DMS 273 (cell line): ENCODE data around the gene SCAMP5.
A peak's percentile ranks its signal among the peaks of the same experiment; 100 is the strongest.

Source experiments
- DNase-seq: peaks from one replicate; lab custom pipeline; 2025; ENCODE audit not compliant: unreplicated experiment; lab: John Stamatoyannopoulos, UW

Gene SCAMP5

GRCh38 chr15:74976159-74976558 lies 19.2 kb upstream of the SCAMP5 start:
- no peak for DNase-seq

GRCh38 chr15:74977599-74977998 lies 17.8 kb upstream of the SCAMP5 start:
- DNase-seq = peak; percentile 29

GRCh38 chr15:74978077-74978476 lies 17.3 kb upstream of the SCAMP5 start:
- DNase-seq = no peak

DNA sequence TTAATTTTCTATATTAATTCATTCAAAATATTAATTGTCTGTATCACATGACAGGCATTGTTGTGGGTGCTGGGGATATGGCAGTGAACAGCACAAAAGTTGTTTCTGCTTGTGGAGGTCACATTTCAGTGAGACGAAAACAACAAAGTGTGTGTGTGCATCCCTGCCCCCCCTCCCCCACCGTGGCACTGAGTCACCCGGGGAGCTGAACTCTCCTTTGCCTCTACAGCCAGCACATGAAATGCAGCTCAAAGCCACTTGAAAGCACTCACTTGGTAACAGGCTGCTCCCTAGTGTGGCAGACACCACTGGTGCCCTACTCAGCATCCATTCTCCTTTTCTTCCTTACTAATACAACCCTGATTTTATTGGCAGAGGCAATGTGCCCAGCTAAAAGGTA lies 16.9 kb upstream of the SCAMP5 start:
- no peak for DNase-seq

- no peak for DNase-seq
Measured at GRCh38 chr15:74982183-74982582, 13.2 kb upstream of the SCAMP5 start.

- DNase-seq = no peak
Measured at GRCh38 chr15:74983725-74984231, 11.6 kb upstream of the SCAMP5 start.

GRCh38 chr15:74988007-74988800 lies 7.2 kb upstream of the SCAMP5 start:
- peak; percentile 78 for DNase-seq

DNA sequence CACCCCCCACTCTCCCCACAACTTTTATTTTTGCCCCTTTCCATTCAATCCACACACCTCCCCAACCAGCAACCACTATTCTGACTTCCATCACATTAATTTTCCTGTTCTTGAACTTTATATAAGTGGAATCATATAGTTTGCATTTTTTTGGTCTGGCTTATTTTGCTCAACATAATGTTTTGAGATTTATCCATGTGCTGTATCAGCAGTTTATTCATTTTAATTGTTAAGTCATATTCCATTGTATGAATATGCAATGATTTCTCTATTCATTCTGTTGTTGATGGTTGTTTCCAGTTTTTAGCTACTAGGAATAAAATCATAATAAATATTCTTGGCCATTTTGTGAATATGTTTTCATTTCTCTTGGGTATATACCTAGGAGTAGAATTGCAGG lies 5.8 kb upstream of the SCAMP5 start:
- no peak for DNase-seq

DNA sequence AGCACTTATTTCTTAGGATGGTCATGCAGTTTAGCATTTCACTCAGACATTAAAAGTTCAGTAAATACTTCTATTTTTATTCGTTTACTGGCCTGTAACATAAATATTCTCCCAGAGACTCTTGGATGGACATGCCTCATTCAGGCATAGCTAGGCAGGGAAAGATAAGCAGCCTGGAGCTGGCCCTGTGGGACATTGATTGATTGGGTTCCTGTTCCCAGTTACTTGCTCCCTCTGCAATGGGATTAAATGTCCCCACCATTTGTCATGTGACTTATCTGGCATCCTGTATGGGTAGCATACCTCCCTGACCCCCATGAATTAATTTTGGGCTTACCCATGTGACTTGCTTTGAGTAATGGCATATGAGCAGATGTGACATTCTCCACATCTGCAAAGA lies 2.7 kb upstream of the SCAMP5 start:
- DNase-seq = no peak

GRCh38 chr15:74994236-74994635 lies 1.1 kb upstream of the SCAMP5 start:
- no peak for DNase-seq

DNA sequence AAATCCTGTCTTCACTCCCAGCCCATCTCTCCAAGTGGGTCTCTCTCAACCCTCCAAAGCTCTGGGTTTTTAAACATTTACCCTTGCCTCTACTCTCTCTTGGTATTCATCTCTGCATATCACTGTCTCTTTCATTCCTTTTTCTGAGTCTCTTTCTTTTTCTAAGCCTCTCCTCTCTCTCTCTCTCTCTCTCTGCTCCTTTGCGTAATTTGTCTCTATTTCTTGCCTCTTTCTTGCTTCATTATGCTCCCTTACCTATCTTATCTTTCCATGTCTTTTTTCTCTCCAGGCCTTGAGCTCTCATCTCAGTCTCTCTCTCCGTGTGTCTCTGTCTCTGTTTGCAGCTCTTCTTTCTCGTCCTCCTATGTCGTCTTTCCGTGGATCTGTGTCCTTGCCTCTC lies 678 bp upstream of the SCAMP5 start:
- no peak for DNase-seq

GRCh38 chr15:74995779-74996765 lies 709 bp downstream of the SCAMP5 start:
- peak; percentile 86 for DNase-seq

GRCh38 chr15:74997141-74997540 lies 1.8 kb downstream of the SCAMP5 start:
- DNase-seq = peak; percentile 37

DNA sequence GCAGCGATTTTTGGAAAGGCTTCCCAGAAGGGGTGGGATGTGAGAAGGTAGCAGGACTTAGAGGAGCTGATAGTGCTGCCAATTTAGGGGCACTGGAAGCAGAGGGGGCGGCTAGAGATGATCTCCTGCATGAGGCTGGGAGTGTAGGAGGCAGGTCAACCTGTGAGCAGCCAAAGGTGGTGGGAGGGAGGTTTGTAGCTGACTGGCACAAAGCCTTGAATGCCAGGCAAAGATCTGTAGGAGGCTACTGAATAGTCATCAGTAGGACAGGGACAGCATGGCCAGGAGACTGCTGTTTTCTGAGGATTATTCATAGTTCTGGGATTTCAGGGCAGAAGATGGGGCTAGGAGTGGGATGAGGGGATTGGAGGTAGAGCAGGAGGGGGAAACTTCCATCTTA lies 2.2 kb downstream of the SCAMP5 start:
- no peak for DNase-seq

- no peak for DNase-seq
Measured at GRCh38 chr15:75001310-75001709, 5.9 kb downstream of the SCAMP5 start.

DNA sequence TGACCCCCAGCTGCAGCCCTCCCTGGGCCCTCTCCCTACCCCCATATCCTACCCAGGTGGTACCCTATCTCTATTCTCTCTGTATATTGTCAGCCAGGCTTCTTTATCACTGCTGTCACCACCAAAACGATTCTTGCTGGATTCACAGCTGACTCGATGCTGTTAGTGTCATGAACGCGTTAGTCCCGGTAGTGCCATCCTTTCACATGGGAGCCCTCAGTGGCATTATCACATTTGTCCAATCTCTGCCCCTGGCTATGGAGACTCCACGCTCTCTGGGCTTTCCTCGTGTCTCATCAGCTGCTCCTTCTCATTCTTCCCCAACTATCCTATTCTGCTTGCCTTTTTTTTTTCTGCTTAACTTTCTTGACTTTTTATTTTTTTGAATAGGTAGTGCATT lies 7.0 kb downstream of the SCAMP5 start:
- DNase-seq = no peak

DNA sequence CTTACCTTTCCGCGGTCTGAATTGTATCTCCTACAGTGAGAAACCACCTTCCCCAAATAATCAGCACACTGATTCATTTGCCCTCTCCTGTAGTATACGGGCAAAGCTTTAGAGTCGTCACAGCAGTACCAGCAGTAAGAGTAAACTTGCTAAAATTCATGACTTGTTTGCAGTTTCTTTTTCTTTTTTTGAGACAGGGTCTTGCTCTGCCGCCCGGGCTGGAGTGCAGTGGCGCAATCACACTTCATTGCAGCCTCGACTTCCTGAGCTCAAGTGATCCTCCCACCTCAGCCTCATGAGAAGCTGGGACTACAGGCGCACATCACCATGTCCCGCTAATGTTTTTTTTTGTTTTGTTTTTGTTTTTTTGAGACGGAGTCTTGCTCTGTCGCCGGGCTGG lies 11.9 kb downstream of the SCAMP5 start:
- DNase-seq = no peak

DNA sequence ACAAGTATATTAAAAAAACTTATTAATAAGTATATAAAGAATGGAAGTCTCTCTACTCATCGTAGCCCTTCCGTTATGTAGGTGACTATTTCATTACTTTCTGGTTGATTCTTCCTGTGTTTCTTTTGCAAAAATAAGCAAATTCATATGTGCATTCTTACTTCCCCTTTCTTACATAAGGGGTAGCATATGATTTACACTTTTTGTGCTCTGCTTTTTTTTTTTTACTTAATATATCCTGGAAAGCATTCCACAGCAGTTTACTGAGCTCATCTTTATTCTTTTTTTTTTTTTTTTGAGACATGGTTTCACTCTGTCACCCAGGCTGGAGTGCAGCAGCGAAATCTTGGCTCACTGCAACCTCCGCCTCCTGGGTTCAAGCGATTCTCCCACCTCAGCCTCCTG lies 12.9 kb downstream of the SCAMP5 start:
- no peak for DNase-seq

- DNase-seq = no peak
Measured at GRCh38 chr15:75008629-75009326, 13.4 kb downstream of the SCAMP5 start.

DNA sequence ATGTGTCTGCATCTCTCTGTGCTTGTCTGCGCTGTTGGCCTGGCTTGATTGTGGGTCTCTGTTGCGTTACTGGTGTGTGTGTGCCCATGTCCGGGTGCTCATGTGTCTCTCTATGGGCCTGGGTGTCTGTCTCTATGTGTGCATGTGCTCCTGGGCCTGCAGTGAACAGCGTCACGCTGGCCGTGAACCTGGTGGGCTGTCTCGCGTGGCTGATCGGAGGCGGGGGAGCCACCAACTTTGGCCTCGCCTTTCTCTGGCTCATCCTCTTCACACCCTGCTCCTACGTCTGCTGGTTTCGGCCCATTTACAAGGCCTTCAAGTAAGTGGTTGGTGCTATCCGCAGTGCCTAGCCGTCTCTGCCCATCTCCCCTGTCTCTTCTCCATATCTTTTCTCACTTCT lies 21.1 kb downstream of the SCAMP5 start:
- DNase-seq = no peak

DNA sequence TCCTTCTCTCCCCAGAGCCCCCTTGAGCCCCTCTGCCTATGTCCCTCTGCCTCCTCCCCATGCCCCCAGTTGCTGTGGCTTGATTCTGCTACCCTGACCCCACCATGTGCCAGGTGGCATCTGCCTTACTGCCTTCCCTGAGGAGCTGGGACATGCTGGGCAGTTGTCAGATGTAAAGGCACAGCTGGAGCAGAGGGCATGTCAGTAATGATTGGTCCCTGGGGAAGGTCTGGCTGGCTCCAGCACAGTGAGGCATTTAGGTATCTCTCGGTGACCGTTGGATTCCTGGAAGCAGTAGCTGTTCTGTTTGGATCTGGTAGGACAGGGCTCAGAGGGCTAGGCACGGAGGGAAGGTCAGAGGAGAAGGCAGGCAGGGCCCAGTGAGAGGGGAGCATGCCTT lies 24.6 kb downstream of the SCAMP5 start:
- peak; percentile 25 for DNase-seq
